Rectal smooth muscle tissue (tissue), 1 donor: Measurements from ENCODE around the gene TIAM1.

Experiments used
- H3K27ac ChIP-seq: one replicate; pipeline ENCODE4 v1.7.0; 2013; ENCODE audit warnings: low read depth, low read length, inconsistent platforms
- H3K27me3 ChIP-seq: one replicate; pipeline ENCODE4 v1.7.0; 2013; ENCODE audit warnings: low read length; ENCODE audit not compliant: control insufficient read depth, insufficient read depth
- H3K36me3 ChIP-seq: one replicate; pipeline ENCODE4 v1.7.0; 2013; ENCODE audit warnings: low read length; ENCODE audit not compliant: control insufficient read depth, insufficient read depth
- H3K4me1 ChIP-seq: one replicate; pipeline ENCODE4 v1.7.0; 2013; ENCODE audit warnings: low read length; ENCODE audit not compliant: control insufficient read depth, insufficient read depth
- H3K4me3 ChIP-seq: one replicate; pipeline ENCODE4 v1.7.0; 2013; ENCODE audit warnings: low read length
- H3K9ac ChIP-seq: one replicate; pipeline ENCODE4 v1.7.0; 2013; ENCODE audit warnings: low read length

The TIAM1 gene

DNA sequence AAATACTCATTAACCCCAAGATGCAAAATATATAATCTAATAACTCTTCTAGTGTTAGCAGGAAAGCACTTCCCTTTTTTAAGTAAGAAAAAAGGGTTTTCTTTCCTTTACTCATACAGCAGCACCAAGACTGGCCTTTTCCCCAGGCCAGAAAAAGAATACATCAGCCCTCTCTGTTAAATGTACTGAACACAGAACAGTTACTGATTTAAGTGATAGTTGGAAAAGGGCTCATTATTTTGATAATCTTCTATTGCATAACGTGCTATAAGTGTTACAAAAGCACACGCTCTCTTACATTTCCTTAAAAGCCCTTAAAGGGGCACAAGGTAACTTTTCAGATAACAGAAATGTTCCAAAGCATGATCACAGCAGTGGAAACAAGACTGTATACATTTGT, 142.9 kb downstream of the TIAM1 start:
- Histone ChIP-seq H3K9ac (no peak overlapping the region), H3K4me1 (no peaks in the 10 kb centered on the region), H3K27me3 (no peaks in the 10 kb centered on the region), H3K36me3 (no peaks in the 10 kb centered on the region), H3K4me3 (no peak overlapping the region), H3K27ac (no peak overlapping the region)

DNA sequence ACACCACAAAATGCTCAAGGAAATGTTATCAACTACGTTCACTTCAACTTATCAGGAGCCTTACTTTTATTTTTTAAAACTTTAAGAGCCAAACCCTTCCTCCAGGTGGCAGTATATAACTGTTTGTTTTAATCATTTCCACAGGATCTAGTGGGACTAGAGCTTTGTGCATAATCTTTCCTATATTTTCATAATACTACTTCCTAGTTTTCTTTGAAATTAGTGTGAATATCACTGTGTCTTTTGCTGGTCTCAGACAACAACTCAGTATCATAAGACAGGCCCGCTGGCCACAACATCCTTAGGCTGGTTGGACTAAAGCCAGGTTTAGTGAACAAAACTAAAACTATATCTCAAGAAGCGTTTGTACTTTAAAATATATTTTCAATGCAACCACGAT, 145.5 kb downstream of the TIAM1 start:
- Histone ChIP-seq H3K27ac (no peak overlapping the region), H3K4me3 (no peak overlapping the region), H3K36me3 (no peaks in the 10 kb centered on the region), H3K27me3 (no peaks in the 10 kb centered on the region), H3K4me1 (no peaks in the 10 kb centered on the region), H3K9ac (no peak overlapping the region)

GRCh38 chr21:31196724-31197123, 147.3 kb downstream of the TIAM1 start:
- Histone ChIP-seq H3K27me3 (no peaks in the 10 kb centered on the region), H3K36me3 (no peaks in the 10 kb centered on the region), H3K9ac (no peak overlapping the region), H3K4me1 (no peaks in the 10 kb centered on the region), H3K4me3 (no peak overlapping the region), H3K27ac (no peak overlapping the region)

DNA sequence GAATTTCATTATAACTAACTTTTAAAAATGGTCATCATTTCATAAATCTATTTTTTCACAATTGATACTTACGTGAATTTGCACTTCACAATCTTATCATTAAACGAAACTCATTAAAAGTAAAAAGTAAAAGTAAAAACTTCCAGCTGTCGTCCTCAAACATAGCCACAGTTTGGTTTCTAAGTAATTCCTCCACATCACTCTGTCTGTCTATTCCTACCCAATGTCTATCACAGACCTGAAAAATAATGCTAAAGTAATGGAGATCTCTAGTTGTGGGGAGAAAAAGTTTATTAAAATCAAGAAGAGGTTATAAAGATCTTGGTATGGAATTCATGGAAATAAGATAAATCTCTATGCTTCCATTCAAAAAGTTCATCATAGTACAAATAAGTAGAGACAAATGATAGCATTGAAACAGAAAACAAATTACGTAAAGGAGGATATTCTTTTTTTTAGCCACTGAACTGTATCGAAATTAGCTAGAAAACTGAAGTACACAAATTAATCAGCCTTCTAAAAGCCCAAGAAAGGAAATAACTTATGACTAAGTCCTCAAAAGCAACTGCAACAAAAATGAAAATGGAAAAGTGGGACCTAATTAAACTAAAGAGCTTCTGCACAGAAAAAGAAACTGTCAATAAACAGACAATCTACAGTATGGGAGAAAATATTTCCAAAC, 148.6 kb downstream of the TIAM1 start:
- H3K4me1 ChIP-seq: no peaks in the 10 kb centered on the region
- H3K27me3 ChIP-seq: no peaks in the 10 kb centered on the region
- no peaks in the 10 kb centered on the region for H3K36me3 ChIP-seq
- H3K27ac ChIP-seq: no peak overlapping the region
- no peak overlapping the region for H3K9ac ChIP-seq
- no peak overlapping the region for H3K4me3 ChIP-seq

DNA sequence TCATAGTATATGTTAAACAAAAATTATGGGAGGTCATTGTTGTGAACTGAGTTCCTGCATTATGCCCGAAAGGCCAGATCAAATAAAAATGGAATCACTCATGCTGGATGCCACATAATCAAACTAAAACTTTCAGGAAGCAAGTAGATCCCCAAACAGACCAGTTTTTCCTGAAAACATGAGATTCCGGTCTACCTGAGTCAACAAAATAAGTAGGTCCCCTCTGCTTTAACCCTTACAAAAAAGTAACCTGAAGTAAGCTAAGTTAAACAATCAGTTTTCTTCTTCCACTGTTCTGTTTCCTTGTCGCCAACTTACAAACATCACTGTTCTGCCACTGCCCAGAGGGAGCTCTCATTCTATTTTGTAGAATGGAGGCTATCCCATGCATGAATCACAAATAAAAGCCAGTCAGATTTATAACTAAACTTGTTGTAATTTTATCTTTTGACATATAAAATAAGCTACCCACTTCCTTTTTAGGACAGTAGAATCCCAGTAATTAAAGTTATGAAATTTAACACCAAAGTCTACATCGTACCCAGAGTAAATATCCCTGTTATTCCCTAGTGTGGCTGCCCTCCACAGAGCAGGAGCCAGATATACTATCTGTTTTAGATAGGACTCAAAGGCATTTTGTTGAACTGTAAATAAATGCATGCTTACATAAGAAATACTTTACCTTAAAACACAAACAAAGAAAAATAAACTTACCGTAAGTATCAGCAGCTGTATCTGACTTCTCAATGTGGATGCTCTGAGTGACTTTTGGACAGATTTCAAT, 149.4 kb downstream of the TIAM1 start:
- no peak overlapping the region for H3K9ac ChIP-seq
- H3K27ac ChIP-seq: no peak overlapping the region
- no peak overlapping the region for H3K4me3 ChIP-seq

DNA sequence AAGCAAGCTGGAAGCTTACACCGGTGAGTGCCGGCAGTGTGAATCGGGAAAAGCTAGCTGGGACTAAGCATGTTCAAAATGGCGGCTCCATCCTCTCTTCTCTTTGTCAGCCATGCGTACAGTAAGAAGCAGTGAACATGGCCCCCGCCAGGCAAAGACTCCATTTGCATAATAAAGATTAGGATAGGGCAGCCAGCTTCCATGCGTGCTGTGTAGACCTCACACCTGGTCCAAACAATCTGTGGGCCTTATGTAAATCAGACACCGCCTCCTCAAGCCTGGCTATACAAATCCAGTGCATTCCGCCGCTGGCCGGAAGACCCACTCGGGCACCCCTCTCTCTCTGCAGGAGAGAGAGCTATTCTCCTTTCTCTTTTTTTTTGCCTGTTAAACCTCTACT, 150.3 kb downstream of the TIAM1 start:
- Histone ChIP-seq H3K27me3 (no peaks in the 10 kb centered on the region), H3K4me1 (no peaks in the 10 kb centered on the region), H3K4me3 (no peak overlapping the region), H3K9ac (no peak overlapping the region), H3K27ac (no peak overlapping the region), H3K36me3 (no peaks in the 10 kb centered on the region)

More for the DNA sequence above, 149.4 kb downstream of the TIAM1 start:
- H3K36me3 ChIP-seq: no peaks in the 10 kb centered on the region
- no peaks in the 10 kb centered on the region for H3K4me1 ChIP-seq
- H3K27me3 ChIP-seq: no peaks in the 10 kb centered on the region

GRCh38 chr21:31191553-31191952, 152.5 kb downstream of the TIAM1 start:
- no peaks in the 10 kb centered on the region for H3K36me3 ChIP-seq
- no peak overlapping the region for H3K9ac ChIP-seq
- no peaks in the 10 kb centered on the region for H3K27me3 ChIP-seq
- H3K27ac ChIP-seq: no peak overlapping the region
- no peaks in the 10 kb centered on the region for H3K4me1 ChIP-seq
- no peak overlapping the region for H3K4me3 ChIP-seq

DNA sequence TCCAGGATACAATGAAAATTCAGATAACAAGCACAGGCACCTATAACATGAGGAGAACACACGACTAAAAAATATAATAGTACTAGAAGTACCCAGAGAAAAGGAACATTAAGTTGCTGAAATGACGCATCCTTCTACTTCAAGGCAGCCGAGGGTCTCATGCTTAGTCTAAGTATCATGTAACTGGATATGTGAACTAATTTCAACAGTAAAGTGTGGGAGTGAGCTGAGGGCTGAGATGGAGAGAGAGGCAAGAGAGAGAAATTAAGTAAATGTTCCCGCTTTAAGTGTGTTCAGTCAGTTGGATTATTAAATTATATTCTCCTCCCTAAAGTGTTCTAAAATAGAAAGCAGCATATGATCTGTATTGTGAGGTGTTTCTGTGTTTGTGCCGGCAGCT, 153.5 kb downstream of the TIAM1 start:
- H3K36me3 ChIP-seq: no peaks in the 10 kb centered on the region
- no peak overlapping the region for H3K9ac ChIP-seq
- H3K4me1 ChIP-seq: no peaks in the 10 kb centered on the region
- no peaks in the 10 kb centered on the region for H3K27me3 ChIP-seq
- H3K4me3 ChIP-seq: no peak overlapping the region
- no peak overlapping the region for H3K27ac ChIP-seq

- no peak overlapping the region for H3K27ac ChIP-seq
These were observed 156.6 kb downstream of the TIAM1 start for GRCh38 chr21:31187499-31187898.

GRCh38 chr21:31186916-31187315, 157.1 kb downstream of the TIAM1 start:
- H3K27ac ChIP-seq: no peak overlapping the region
- H3K36me3 ChIP-seq: no peaks in the 10 kb centered on the region
- no peak overlapping the region for H3K4me3 ChIP-seq
- H3K9ac ChIP-seq: no peak overlapping the region
- H3K27me3 ChIP-seq: no peaks in the 10 kb centered on the region
- H3K4me1 ChIP-seq: no peaks in the 10 kb centered on the region

More at GRCh38 chr21:31187499-31187898, 156.6 kb downstream of the TIAM1 start:
- no peak overlapping the region for H3K9ac ChIP-seq
- H3K36me3 ChIP-seq: no peaks in the 10 kb centered on the region
- H3K4me3 ChIP-seq: no peak overlapping the region
- H3K4me1 ChIP-seq: no peaks in the 10 kb centered on the region
- no peaks in the 10 kb centered on the region for H3K27me3 ChIP-seq

DNA sequence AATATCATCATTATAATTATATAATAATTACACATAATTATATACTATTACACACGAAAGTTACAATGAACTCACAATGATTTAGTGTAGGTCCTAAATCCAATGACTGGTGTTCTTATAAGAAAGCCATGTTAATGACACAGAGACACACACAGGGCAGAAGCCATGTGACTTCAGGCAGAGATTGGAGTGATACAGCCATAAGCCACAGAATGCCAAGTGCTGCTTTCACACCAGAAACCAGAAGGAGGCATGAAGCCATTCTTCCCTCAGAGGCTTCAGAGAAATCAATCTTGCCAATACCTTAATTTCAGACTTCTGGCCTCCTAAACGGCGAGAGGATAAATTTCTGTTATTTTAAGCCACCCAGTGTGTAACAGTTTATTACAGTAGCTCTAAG, 158.4 kb downstream of the TIAM1 start:
- Histone ChIP-seq H3K4me3 (no peak overlapping the region), H3K4me1 (no peaks in the 10 kb centered on the region), H3K9ac (no peak overlapping the region), H3K27ac (no peak overlapping the region), H3K27me3 (no peaks in the 10 kb centered on the region), H3K36me3 (no peaks in the 10 kb centered on the region)

GRCh38 chr21:31184876-31185275, 159.2 kb downstream of the TIAM1 start:
- H3K27ac ChIP-seq: no peak overlapping the region
- H3K4me1 ChIP-seq: no peaks in the 10 kb centered on the region
- H3K4me3 ChIP-seq: no peak overlapping the region
- H3K36me3 ChIP-seq: no peaks in the 10 kb centered on the region
- no peak overlapping the region for H3K9ac ChIP-seq
- no peaks in the 10 kb centered on the region for H3K27me3 ChIP-seq

DNA sequence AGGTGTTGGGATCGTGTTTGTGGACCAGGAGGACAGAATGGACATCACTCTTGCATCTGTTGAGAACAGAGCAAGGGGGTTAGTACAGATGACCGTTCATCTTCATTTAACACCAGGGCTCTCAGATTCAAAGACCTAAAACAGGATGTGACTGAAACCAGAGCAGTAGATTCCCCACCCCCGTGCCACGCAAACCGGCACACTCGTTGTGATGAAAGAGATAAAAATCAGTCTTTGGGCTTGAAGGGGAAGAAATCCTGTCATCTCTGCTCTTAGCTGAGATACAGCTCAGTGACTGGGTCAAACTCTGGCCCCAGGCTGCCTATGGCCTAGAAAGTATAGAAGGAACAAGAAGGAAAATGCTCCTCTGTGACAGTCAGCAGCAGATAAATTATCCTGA, 159.6 kb downstream of the TIAM1 start:
- H3K36me3 ChIP-seq: no peaks in the 10 kb centered on the region
- H3K4me3 ChIP-seq: no peak overlapping the region
- H3K27ac ChIP-seq: no peak overlapping the region
- no peak overlapping the region for H3K9ac ChIP-seq
- no peaks in the 10 kb centered on the region for H3K4me1 ChIP-seq
- no peaks in the 10 kb centered on the region for H3K27me3 ChIP-seq
